Loucy (cell line): ENCODE data around the gene GLRX.
"Not testable (repeated sequence)": the region's sequence is repeated elsewhere in the genome, so short reads cannot be mapped to it uniquely, and the experiment has no call there.

Experiments used
- H2AFZ ChIP-seq: fragments of 200-600 bp; sonication (generic); 2 replicates; pipeline ENCODE4 v1.6.0; 2016; ENCODE audit warnings: antibody characterized with exemption, mild to moderate bottlenecking, low read length, moderate library complexity
- H3F3A ChIP-seq: fragments of 200-600 bp; 2 replicates; pipeline ENCODE4 v1.6.0; 2016; ENCODE audit warnings: antibody characterized with exemption, low read depth, mild to moderate bottlenecking
- H3K27me3 ChIP-seq: fragments of 200-600 bp; sonication (generic); 2 replicates; pipeline ENCODE4 v1.6.1; 2014; ENCODE audit warnings: low read length, mild to moderate bottlenecking; ENCODE audit not compliant: insufficient read depth, poor library complexity, severe bottlenecking
- H3K36me3 ChIP-seq: fragments of 200-600 bp; sonication (generic); 2 replicates; pipeline ENCODE4 v1.6.1; 2016; ENCODE audit warnings: low read length; ENCODE audit not compliant: insufficient read depth
- H3K4me1 ChIP-seq: fragments of 200-600 bp; sonication (generic); 2 replicates; pipeline ENCODE4 v1.5.1; 2014; ENCODE audit warnings: low read length, mild to moderate bottlenecking; ENCODE audit not compliant: insufficient read depth, poor library complexity, severe bottlenecking
- H3K4me2 ChIP-seq: fragments of 200-600 bp; sonication (generic); 2 replicates; pipeline ENCODE4 v1.6.0; 2014; ENCODE audit warnings: antibody characterized with exemption, low read length, low read depth, mild to moderate bottlenecking; ENCODE audit not compliant: poor library complexity, severe bottlenecking
- H3K4me3 ChIP-seq: fragments of 200-600 bp; sonication (generic); 2 replicates; pipeline ENCODE4 v1.5.1; 2014; ENCODE audit warnings: low read length, mild to moderate bottlenecking, mixed read lengths; ENCODE audit not compliant: poor library complexity, severe bottlenecking
- H3K79me2 ChIP-seq: fragments of 200-600 bp; sonication (generic); 2 replicates; pipeline ENCODE4 v1.6.1; 2014; ENCODE audit warnings: low read length; ENCODE audit not compliant: insufficient read depth
- H3K9ac ChIP-seq: fragments of 200-600 bp; sonication (generic); 2 replicates; pipeline ENCODE4 v1.6.0; 2014; ENCODE audit warnings: mild to moderate bottlenecking, low read depth, low read length, moderate library complexity; ENCODE audit not compliant: poor library complexity, severe bottlenecking
- H3K9me2 ChIP-seq: fragments of 200-600 bp; sonication (generic); replicated peaks from 2 replicates; pipeline ENCODE4 v1.6.1; 2016; ENCODE audit warnings: low read depth, low read length, mixed read lengths
- H3K9me3 ChIP-seq: fragments of 200-600 bp; sonication (generic); 2 replicates; pipeline ENCODE4 v1.6.1; 2014; ENCODE audit warnings: mild to moderate bottlenecking, antibody characterized with exemption, low read length, low read depth; ENCODE audit not compliant: insufficient read depth
- H4K20me1 ChIP-seq: fragments of 200-600 bp; sonication (generic); 2 replicates; pipeline ENCODE4 v1.6.0; 2014; ENCODE audit warnings: antibody characterized with exemption, low read length, mild to moderate bottlenecking; ENCODE audit not compliant: insufficient read depth, poor library complexity, severe bottlenecking
- CTCF ChIP-seq: fragments of 200-600 bp; sonication (generic); conservative IDR thresholded peaks from 2 replicates; pipeline ENCODE4 v1.5.1; 2014; ENCODE audit warnings: mild to moderate bottlenecking, antibody characterized with exemption, low read length
- EZH2phosphoT487 ChIP-seq: fragments of 200-600 bp; IDR thresholded peaks from 2 replicates; pipeline ENCODE4 v1.6.1; 2018; ENCODE audit warnings: antibody characterized with exemption, mild to moderate bottlenecking, moderate library complexity, borderline replicate concordance

The GLRX gene

GRCh38 chr5:95837492-95837891, 15.0 kb upstream of the GLRX start:
- Histone ChIP-seq H3K4me2 (no peak overlapping the region), H3K36me3 (no peaks in the 10 kb centered on the region), H3K4me1 (peaks cover 58% of the 10 kb centered on the region), H3K9ac (no peak overlapping the region), H4K20me1 (no peaks in the 10 kb centered on the region), H2AFZ (no peak overlapping the region), H3K79me2 (no peaks in the 10 kb centered on the region), H3K9me3 (no peaks in the 10 kb centered on the region), H3K4me3 (no peak overlapping the region), H3F3A (no peaks in the 10 kb centered on the region), H3K9me2 (no peaks in the 10 kb centered on the region), H3K27me3 (no peaks in the 10 kb centered on the region)
- TF ChIP-seq EZH2phosphoT487, result no peak
- TF ChIP-seq CTCF, result no peak

- H3K27me3 ChIP-seq, H3F3A ChIP-seq, H4K20me1 ChIP-seq, H3K79me2 ChIP-seq, H3K4me3 ChIP-seq, H3K9me3 ChIP-seq, H2AFZ ChIP-seq, H3K9me2 ChIP-seq, H3K36me3 ChIP-seq: not testable (repeated sequence)
- Histone ChIP-seq H3K4me2 (peak overlapping the region; percentile 94), H3K9ac (peak overlapping the region; percentile 74), H3K4me1 (peaks cover 58% of the 10 kb centered on the region)
Measured at GRCh38 chr5:95836971-95837370, 14.4 kb upstream of the GLRX start.

GRCh38 chr5:95836544-95836943, 14.0 kb upstream of the GLRX start:
- no peaks in the 10 kb centered on the region for H3K9me2 ChIP-seq
- H3K27me3 ChIP-seq, result no peaks in the 10 kb centered on the region
- no peaks in the 10 kb centered on the region for H4K20me1 ChIP-seq
- H3K4me3 ChIP-seq, result peak overlapping the region; percentile 69
- H3K9me3 ChIP-seq, result no peaks in the 10 kb centered on the region
- H3K9ac ChIP-seq, result peak overlapping the region; percentile 74
- no peak overlapping the region; the same call in 1 of the 2 replicates for H2AFZ ChIP-seq
- TF ChIP-seq CTCF, result no peak
- no peak for TF ChIP-seq EZH2phosphoT487
- no peaks in the 10 kb centered on the region for H3K36me3 ChIP-seq
- no peaks in the 10 kb centered on the region for H3K79me2 ChIP-seq
- H3F3A ChIP-seq, result no peaks in the 10 kb centered on the region
- peak overlapping the region; percentile 94 for H3K4me2 ChIP-seq
- H3K4me1 ChIP-seq, result peaks cover 62% of the 10 kb centered on the region

- Histone ChIP-seq H3K4me3 (peak overlapping the region; percentile 69), H3K9ac (peak overlapping the region; percentile 74)
Measured at GRCh38 chr5:95835682-95836385, 13.3 kb upstream of the GLRX start.

More at GRCh38 chr5:95835682-95836385, 13.3 kb upstream of the GLRX start:
- Histone ChIP-seq H3K9me2 (no peaks in the 10 kb centered on the region), H3K4me2 (peak overlapping the region; percentile 94), H3K36me3 (no peaks in the 10 kb centered on the region), H2AFZ (peak overlapping the region; percentile 61), H3K9me3 (no peaks in the 10 kb centered on the region), H4K20me1 (no peaks in the 10 kb centered on the region), H3K79me2 (no peaks in the 10 kb centered on the region), H3F3A (no peaks in the 10 kb centered on the region), H3K27me3 (no peaks in the 10 kb centered on the region), H3K4me1 (peaks cover 62% of the 10 kb centered on the region)
- TF ChIP-seq EZH2phosphoT487, result no peak
- no peak for TF ChIP-seq CTCF
